Thyroid gland (tissue), 4 donors: ENCODE results near the gene ELFN1. TPM values are rescaled to one million over a fixed set of nuclear protein-coding genes. Genes with fewer than 3 reads are reported as not detected.

Experiments used
- DNase-seq, 2 donors: peaks; one replicate each; pipeline ENCODE4 v3.0.0-alpha.2; 2019
- H3K27ac ChIP-seq, 3 donors: fragments of 200-600 bp; sonication (generic); 1 replicate in 2 of 3; 2 replicates in 1 of 3; pipeline ENCODE4 v1.5.1; 2016 to 2019; ENCODE audit warnings: mild to moderate bottlenecking in 1 of 3, moderate library complexity in 1 of 3
- H3K27me3 ChIP-seq: fragments of 200-600 bp; sonication (generic); one replicate; pipeline ENCODE4 v1.5.1; 2019
- H3K36me3 ChIP-seq, 2 donors: fragments of 200-600 bp; sonication (generic); one replicate each; pipeline ENCODE4 v1.5.1; 2016 to 2019
- H3K4me1 ChIP-seq, 2 donors: fragments of 200-600 bp; sonication (generic); one replicate each; pipeline ENCODE4 v1.5.1; 2017 to 2019
- H3K4me3 ChIP-seq, 3 donors: fragments of 200-600 bp; sonication (generic); replicated peaks in 1 of 3; 1 replicate in 2 of 3; 2 replicates in 1 of 3; pipeline ENCODE4 v1.5.1; 2016; ENCODE audit warnings: mild to moderate bottlenecking in 1 of 3
- H3K9me3 ChIP-seq: fragments of 200-600 bp; sonication (generic); one replicate; pipeline ENCODE4 v1.5.1; 2017
- POLR2A ChIP-seq, 2 donors: fragments of 450-650 bp; IDR thresholded peaks; one replicate each; pipeline ENCODE4 v1.6.1; 2017; ENCODE audit warnings: antibody characterized with exemption in 2 of 2, mild to moderate bottlenecking in 2 of 2, moderate library complexity in 1 of 2
- WGBS, 2 donors: methylation state at CpG; one replicate each; pipeline ENCODE4 v1.1.5; 2017; 5-methylcytosine and 5-hydroxymethylcytosine counted together
- intact Hi-C: fragments of 100-400 bp; cut with DNase I; formaldehyde crosslinking; loops from one replicate; pipeline ENCODE4 v1.15.1; 2023
- total RNA-seq, 4 donors: library from RNA; depleted of rRNA; stranded (reverse); fragments of >200 nt; gene quantifications; one replicate each; pipeline ENCODE4 v1.2.3, GENCODE V29; 2016
- TF ChIP-seq, protein P1 (sequence below), 6 experiments: fragments of 200-600 bp in 3 of 6; fragments of 450-650 bp in 3 of 6; sonication (generic) in 3 of 6; IDR thresholded peaks; one replicate each; pipeline ENCODE4 v1.5.1; 2016 to 2019; ENCODE audit warnings: antibody characterized with exemption in 6 of 6, mild to moderate bottlenecking in 2 of 6, inconsistent platforms in 1 of 6, moderate library complexity in 1 of 6

ELFN1 gene
- total RNA-seq, 4 donors from 2014 or later: 0.11 to 0.96 (median 0.54) TPM

DNA sequence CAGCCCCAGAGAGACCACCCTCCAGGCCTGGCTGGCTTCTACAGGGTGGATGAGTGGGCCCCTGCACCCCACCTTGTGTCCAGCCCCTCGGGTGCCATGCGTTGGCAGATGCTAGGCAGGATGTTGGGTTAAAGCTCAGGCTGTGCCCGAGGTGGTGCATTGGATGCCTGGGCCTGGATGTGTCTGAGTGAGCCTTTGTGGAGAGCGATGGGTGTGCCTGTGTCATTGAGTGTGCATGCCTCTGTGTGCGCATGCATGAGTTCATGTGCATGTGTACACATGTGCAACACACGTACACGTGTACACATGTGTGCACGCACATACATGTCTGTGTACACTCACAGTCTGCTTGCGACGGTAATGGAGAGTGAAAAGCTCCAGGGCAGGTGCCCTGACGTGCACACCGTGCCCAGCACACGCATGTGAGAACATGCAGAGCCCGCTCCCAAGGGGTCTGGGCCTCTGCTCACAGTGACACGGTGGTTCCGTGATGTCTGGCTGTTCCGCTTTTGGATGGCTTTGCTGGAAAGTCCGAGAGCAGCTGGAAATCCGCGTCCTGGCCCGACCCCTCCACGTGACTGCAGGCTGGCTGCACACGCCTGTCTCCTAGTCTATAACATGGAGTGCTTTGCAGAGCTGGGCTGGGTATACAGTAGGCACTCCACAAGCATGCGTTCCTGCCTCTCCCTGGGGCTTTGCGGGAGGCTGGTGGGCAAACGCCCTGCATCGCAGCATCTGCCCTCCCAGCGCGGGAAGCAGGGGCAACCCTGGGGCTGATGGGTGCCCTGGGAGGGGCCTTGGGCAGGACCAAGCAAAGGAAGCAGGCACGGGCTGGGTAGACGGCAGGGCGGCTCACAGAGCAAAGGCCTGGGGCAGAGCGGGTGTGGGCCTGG lies 36.9 kb downstream of the ELFN1 start:
- WGBS, 2 donors: 76 to 84% methylated on average over 18 to 23 of the region's 33 CpGs
- no peaks in the 10 kb centered on the region for H3K9me3 ChIP-seq
- H3K27ac ChIP-seq: no peak overlapping the region
- no peaks in the 10 kb centered on the region for H3K4me1 ChIP-seq
- no peak overlapping the region for H3K4me3 ChIP-seq
- H3K27me3 ChIP-seq: no peaks in the 10 kb centered on the region
- TF ChIP-seq POLR2A (IDR thresholded peaks at IDR 0.05): no peak
- TF ChIP-seq, protein P1, sequence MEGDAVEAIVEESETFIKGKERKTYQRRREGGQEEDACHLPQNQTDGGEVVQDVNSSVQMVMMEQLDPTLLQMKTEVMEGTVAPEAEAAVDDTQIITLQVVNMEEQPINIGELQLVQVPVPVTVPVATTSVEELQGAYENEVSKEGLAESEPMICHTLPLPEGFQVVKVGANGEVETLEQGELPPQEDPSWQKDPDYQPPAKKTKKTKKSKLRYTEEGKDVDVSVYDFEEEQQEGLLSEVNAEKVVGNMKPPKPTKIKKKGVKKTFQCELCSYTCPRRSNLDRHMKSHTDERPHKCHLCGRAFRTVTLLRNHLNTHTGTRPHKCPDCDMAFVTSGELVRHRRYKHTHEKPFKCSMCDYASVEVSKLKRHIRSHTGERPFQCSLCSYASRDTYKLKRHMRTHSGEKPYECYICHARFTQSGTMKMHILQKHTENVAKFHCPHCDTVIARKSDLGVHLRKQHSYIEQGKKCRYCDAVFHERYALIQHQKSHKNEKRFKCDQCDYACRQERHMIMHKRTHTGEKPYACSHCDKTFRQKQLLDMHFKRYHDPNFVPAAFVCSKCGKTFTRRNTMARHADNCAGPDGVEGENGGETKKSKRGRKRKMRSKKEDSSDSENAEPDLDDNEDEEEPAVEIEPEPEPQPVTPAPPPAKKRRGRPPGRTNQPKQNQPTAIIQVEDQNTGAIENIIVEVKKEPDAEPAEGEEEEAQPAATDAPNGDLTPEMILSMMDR (IDR thresholded peaks at IDR 0.05): no peak
- no peak for DNase-seq
- no peaks in the 10 kb centered on the region for H3K36me3 ChIP-seq
- intact Hi-C loops: no loop called here

- 84 to 87% methylated on average over 16 of the region's 17 CpGs for WGBS, 2 donors
- intact Hi-C loops: no loop called here
Observed at GRCh38 chr7:1707756-1708595, 37.9 kb downstream of the ELFN1 start.

DNA sequence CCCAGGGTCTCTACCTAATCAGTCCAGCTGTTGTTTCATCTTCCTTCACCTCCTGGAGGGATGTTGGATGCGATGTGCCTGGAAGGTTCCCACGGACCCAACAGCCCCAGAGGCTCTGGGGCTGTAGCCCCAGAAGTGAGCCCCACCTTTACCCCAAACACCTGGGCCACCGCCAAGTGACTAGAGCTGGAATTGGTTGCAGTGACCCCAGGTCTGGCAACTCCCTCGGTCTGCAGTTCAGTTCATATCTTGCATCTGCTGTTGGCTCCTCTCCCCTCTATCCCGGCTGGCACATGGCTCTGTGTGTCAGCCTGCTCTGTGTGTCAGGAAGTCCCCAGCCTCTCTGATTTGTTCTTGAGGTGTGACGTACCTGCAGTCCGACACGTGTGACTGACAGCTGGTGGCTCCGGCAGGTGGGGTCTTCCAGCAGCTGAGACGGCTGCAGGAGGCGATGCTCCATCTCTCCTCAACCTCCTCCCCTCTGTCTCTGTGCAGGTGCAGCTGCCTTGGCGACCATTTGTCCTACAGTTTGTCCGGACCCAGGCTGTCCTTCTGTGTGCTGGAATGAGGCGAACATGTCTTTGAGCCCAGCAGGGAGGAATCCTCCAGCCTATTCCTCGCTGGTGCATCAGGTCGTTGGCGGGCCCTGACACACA lies 38.6 kb downstream of the ELFN1 start:
- intact Hi-C loops: no loop called here
- Histone ChIP-seq H3K36me3 (no peaks in the 10 kb centered on the region), H3K27me3 (no peaks in the 10 kb centered on the region), H3K9me3 (no peaks in the 10 kb centered on the region), H3K27ac (no peak overlapping the region), H3K4me3 (no peak overlapping the region), H3K4me1 (peaks cover 1 to 2% of the 10 kb centered on the region in 2 donors)
- DNase-seq: no peak
- TF ChIP-seq POLR2A (IDR thresholded peaks at IDR 0.05): no peak
- TF ChIP-seq, protein P1 (IDR thresholded peaks at IDR 0.05): no peak
- 90 to 93% methylated on average over 17 of the region's 17 CpGs for WGBS, 2 donors

More at GRCh38 chr7:1707756-1708595, 37.9 kb downstream of the ELFN1 start:
- no peaks in the 10 kb centered on the region for H3K9me3 ChIP-seq
- no peak for TF ChIP-seq POLR2A (IDR thresholded peaks at IDR 0.05)
- TF ChIP-seq, protein P1 (IDR thresholded peaks at IDR 0.05): no peak
- no peaks in the 10 kb centered on the region for H3K4me1 ChIP-seq
- no peaks in the 10 kb centered on the region for H3K36me3 ChIP-seq
- H3K27ac ChIP-seq: no peak overlapping the region
- H3K4me3 ChIP-seq: no peak overlapping the region
- DNase-seq: no peak
- no peaks in the 10 kb centered on the region for H3K27me3 ChIP-seq

GRCh38 chr7:1709281-1709680 lies 39.2 kb downstream of the ELFN1 start:
- Histone ChIP-seq H3K36me3 (no peaks in the 10 kb centered on the region), H3K27me3 (no peaks in the 10 kb centered on the region), H3K9me3 (no peaks in the 10 kb centered on the region), H3K27ac (no peak overlapping the region), H3K4me3 (no peak overlapping the region), H3K4me1 (peaks cover 7 to 8% of the 10 kb centered on the region in 2 donors)
- no peak for DNase-seq
- intact Hi-C loops: no loop called here
- no peak for TF ChIP-seq POLR2A (IDR thresholded peaks at IDR 0.05)
- TF ChIP-seq, protein P1 (IDR thresholded peaks at IDR 0.05): no peak
- WGBS, 2 donors: 96 to 97% methylated on average over 10 of the region's 10 CpGs
